ENCODE measurements around the gene SPOCK1.

SPOCK1 gene

DNA sequence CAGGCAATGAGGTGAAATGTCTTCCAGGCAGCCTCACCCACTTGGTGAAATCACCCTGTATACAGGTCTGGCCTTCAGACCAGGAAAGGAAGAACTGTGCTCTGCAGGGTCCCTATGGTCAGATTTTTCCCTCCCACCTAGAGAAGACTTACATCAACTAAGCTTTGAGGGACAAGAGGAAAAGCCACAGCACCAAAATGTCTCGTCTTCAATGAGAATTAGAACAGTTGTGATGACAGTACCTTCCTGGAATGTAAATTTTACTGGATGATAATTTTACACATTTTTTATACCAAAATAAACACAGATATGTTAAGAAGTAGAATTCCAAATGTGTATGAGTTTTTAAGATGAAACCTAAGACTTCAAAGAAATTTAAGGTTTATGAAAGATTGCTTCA lies 283.9 kb downstream of the SPOCK1 start:
- DNase-seq (no peak), ATAC-seq (ENCODE audit: insufficient read depth, low read depth) (no peak)
- Histone ChIP-seq H3K9me3 (ENCODE audit: insufficient read depth, low read length, severe bottlenecking) (no peaks in the 10 kb centered on the region), H3K4me3 (ENCODE audit: low read depth in 1 of 2, low read length in 2 of 2) (no peak overlapping the region), H3K4me2 (ENCODE audit: insufficient read depth, low read length) (no peak overlapping the region), H3K4me1 (ENCODE audit: insufficient read depth, low read length) (no peaks in the 10 kb centered on the region), H3K36me3 (ENCODE audit: insufficient read depth, low read length) (no peaks in the 10 kb centered on the region), H3K9ac (ENCODE audit: low read depth, low read length) (no peak overlapping the region), H2AFZ (ENCODE audit: low read depth, low read length) (no peak overlapping the region), H4K20me1 (ENCODE audit: insufficient read depth, low read length) (no peaks in the 10 kb centered on the region), H3K27me3 (ENCODE audit: insufficient read depth, low read length, poor library complexity) (peaks cover 16% of the 10 kb centered on the region), H3K79me2 (ENCODE audit: insufficient read depth, low read length) (no peaks in the 10 kb centered on the region), H3K27ac (ENCODE audit: low read length) (no peak overlapping the region)
- TF ChIP-seq, protein P1, sequence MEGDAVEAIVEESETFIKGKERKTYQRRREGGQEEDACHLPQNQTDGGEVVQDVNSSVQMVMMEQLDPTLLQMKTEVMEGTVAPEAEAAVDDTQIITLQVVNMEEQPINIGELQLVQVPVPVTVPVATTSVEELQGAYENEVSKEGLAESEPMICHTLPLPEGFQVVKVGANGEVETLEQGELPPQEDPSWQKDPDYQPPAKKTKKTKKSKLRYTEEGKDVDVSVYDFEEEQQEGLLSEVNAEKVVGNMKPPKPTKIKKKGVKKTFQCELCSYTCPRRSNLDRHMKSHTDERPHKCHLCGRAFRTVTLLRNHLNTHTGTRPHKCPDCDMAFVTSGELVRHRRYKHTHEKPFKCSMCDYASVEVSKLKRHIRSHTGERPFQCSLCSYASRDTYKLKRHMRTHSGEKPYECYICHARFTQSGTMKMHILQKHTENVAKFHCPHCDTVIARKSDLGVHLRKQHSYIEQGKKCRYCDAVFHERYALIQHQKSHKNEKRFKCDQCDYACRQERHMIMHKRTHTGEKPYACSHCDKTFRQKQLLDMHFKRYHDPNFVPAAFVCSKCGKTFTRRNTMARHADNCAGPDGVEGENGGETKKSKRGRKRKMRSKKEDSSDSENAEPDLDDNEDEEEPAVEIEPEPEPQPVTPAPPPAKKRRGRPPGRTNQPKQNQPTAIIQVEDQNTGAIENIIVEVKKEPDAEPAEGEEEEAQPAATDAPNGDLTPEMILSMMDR (IDR thresholded peaks at IDR 0.05; ENCODE audit: borderline replicate concordance, extremely low read depth, low read length, poor library complexity, severe bottlenecking): no peak
- TF ChIP-seq EZH2 (IDR thresholded peaks at IDR 0.05; ENCODE audit: borderline replicate concordance, low read depth, low read length, severe bottlenecking): no peak

DNA sequence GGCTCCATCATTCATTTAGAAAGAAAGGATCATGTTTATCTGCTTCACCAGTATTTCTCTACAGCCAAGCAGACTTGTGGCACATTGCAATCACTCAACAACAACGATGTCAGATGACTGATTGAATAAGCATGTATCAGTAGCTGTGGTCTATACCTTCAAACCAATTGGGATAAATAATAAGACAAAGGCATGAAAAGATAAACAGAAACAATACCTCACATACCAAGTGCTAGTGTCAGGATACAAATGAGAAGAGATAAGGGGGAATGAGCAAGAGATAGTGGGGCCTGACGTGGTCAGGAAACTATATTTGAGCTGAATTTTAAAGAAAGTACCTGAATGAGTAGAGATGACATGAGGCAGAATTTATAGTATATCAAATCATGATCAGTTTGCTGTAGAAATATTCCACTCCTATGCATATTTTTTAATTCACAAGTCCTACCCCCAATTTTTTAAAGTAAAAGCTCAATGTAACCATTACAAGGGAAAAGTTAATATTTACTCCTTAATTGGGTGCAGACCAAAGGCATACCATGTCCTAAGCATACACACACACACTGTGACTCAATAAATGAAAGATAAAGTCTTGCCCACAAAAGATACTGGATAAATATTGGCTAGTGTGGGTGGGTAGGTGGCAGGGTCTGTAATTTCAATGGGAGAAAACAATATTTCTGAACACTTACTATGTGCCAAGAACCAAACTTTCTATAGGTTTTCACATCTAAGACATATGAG lies 284.5 kb downstream of the SPOCK1 start:
- no peak overlapping the region for H3K4me3 ChIP-seq (ENCODE audit: low read depth in 1 of 2, low read length in 2 of 2)
- ATAC-seq (ENCODE audit: insufficient read depth, low read depth) (no peak), DNase-seq (no peak)
- H3K4me2 ChIP-seq (ENCODE audit: insufficient read depth, low read length): no peak overlapping the region
- no peaks in the 10 kb centered on the region for H3K36me3 ChIP-seq (ENCODE audit: insufficient read depth, low read length)
- H3K27ac ChIP-seq (ENCODE audit: low read length): no peak overlapping the region
- no peaks in the 10 kb centered on the region for H3K9me3 ChIP-seq (ENCODE audit: insufficient read depth, low read length, severe bottlenecking)
- H3K9ac ChIP-seq (ENCODE audit: low read depth, low read length): no peak overlapping the region
- no peaks in the 10 kb centered on the region for H4K20me1 ChIP-seq (ENCODE audit: insufficient read depth, low read length)
- no peak overlapping the region for H2AFZ ChIP-seq (ENCODE audit: low read depth, low read length)
- H3K4me1 ChIP-seq (ENCODE audit: insufficient read depth, low read length): no peaks in the 10 kb centered on the region
- no peak for TF ChIP-seq EZH2 (IDR thresholded peaks at IDR 0.05; ENCODE audit: borderline replicate concordance, low read depth, low read length, severe bottlenecking)
- TF ChIP-seq, protein P1 (IDR thresholded peaks at IDR 0.05; ENCODE audit: borderline replicate concordance, extremely low read depth, low read length, poor library complexity, severe bottlenecking): no peak
- peaks cover 14% of the 10 kb centered on the region for H3K27me3 ChIP-seq (ENCODE audit: insufficient read depth, low read length, poor library complexity)
- no peaks in the 10 kb centered on the region for H3K79me2 ChIP-seq (ENCODE audit: insufficient read depth, low read length)

DNA sequence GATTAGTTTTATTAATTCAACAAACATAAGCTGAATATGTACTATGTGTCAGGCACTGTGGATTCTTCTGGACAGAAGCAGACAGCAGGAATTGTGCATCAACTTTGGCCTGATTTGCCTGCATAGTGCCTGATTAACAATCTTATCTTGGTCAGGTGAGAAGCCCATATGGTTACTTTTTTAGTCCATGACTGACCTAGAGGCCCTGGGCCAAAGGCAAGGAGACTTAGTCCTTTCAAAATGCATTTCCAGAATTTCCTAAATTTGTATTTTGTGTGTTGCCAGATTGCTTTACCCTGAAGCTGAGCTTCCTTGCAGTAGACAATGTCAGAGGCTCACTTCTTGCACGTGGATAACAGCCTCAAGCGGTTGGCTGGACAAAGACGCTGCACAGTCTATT lies 286.7 kb downstream of the SPOCK1 start:
- Histone ChIP-seq H3K79me2 (ENCODE audit: insufficient read depth, low read length) (no peaks in the 10 kb centered on the region), H3K4me3 (ENCODE audit: low read depth in 1 of 2, low read length in 2 of 2) (no peak overlapping the region), H3K4me2 (ENCODE audit: insufficient read depth, low read length) (no peak overlapping the region), H3K27me3 (ENCODE audit: insufficient read depth, low read length, poor library complexity) (peaks cover 14% of the 10 kb centered on the region), H4K20me1 (ENCODE audit: insufficient read depth, low read length) (no peaks in the 10 kb centered on the region), H2AFZ (ENCODE audit: low read depth, low read length) (no peak overlapping the region), H3K9me3 (ENCODE audit: insufficient read depth, low read length, severe bottlenecking) (no peaks in the 10 kb centered on the region), H3K4me1 (ENCODE audit: insufficient read depth, low read length) (no peaks in the 10 kb centered on the region), H3K9ac (ENCODE audit: low read depth, low read length) (no peak overlapping the region), H3K36me3 (ENCODE audit: insufficient read depth, low read length) (no peaks in the 10 kb centered on the region), H3K27ac (ENCODE audit: low read length) (no peak overlapping the region)
- ATAC-seq (ENCODE audit: insufficient read depth, low read depth) (no peak), DNase-seq (no peak)
- no peak for TF ChIP-seq EZH2 (IDR thresholded peaks at IDR 0.05; ENCODE audit: borderline replicate concordance, low read depth, low read length, severe bottlenecking)
- TF ChIP-seq, protein P1 (IDR thresholded peaks at IDR 0.05; ENCODE audit: borderline replicate concordance, extremely low read depth, low read length, poor library complexity, severe bottlenecking): no peak
